Neural cell (in vitro differentiated cells): ENCODE data around the gene ADK. TPM values are rescaled to one million over a fixed set of nuclear protein-coding genes. Genes with fewer than 3 reads are reported as not detected.

Experiments used
- H2AFZ ChIP-seq: fragments of 200-600, 300-800 bp; sonication (generic), shearing (Covaris generic); 2 replicates; pipeline ENCODE4 v1.6.0; 2014; ENCODE audit warnings: low read depth, mild to moderate bottlenecking, antibody characterized with exemption, low read length, moderate library complexity
- H3F3A ChIP-seq: fragments of 200-600 bp; shearing (Covaris generic); 2 replicates; pipeline ENCODE4 v1.6.1; 2016; ENCODE audit warnings: mild to moderate bottlenecking, moderate library complexity, mixed read lengths, antibody characterized with exemption, low read length; ENCODE audit not compliant: insufficient read depth, poor library complexity, severe bottlenecking
- H3K27ac ChIP-seq: fragments of 200-600, 300-800 bp; sonication (generic), shearing (Covaris generic); 2 replicates; pipeline ENCODE4 v1.5.1; 2014; ENCODE audit warnings: mild to moderate bottlenecking, low read length, moderate library complexity
- H3K27me3 ChIP-seq: fragments of 300-800, 200-600 bp; sonication (generic), shearing (Covaris generic); 2 replicates; pipeline ENCODE4 v1.6.0; 2014; ENCODE audit warnings: mild to moderate bottlenecking, low read depth, low read length, moderate library complexity; ENCODE audit not compliant: insufficient read depth
- H3K36me3 ChIP-seq: fragments of 300-800, 200-600 bp; sonication (generic), shearing (Covaris generic); 2 replicates; pipeline ENCODE4 v1.5.1; 2014; ENCODE audit warnings: mild to moderate bottlenecking, antibody characterized with exemption, low read length, moderate library complexity; ENCODE audit not compliant: insufficient read depth
- H3K4me2 ChIP-seq: fragments of 300-800, 200-600 bp; sonication (generic), shearing (Covaris generic); 2 replicates; pipeline ENCODE4 v1.6.0; 2014; ENCODE audit warnings: mild to moderate bottlenecking, low read length
- H3K4me3 ChIP-seq: fragments of 300-800, 200-600 bp; sonication (generic), shearing (Covaris generic); 2 replicates; pipeline ENCODE4 v1.5.1; 2014; ENCODE audit warnings: mild to moderate bottlenecking, low read length, moderate library complexity
- H3K79me2 ChIP-seq: fragments of 200-600 bp; shearing (Covaris generic); replicated peaks from 2 replicates; pipeline ENCODE4 v1.6.0; 2014; ENCODE audit warnings: mild to moderate bottlenecking, low read length, moderate library complexity; ENCODE audit not compliant: insufficient read depth
- H3K9ac ChIP-seq: fragments of 300-800, 200-600 bp; sonication (generic), shearing (Covaris generic); 2 replicates; pipeline ENCODE4 v1.6.1; 2016; ENCODE audit warnings: mild to moderate bottlenecking, low read length, mixed read lengths
- H3K9me2 ChIP-seq: fragments of 200-600 bp; shearing (Covaris generic); 2 replicates; pipeline ENCODE4 v1.6.1; 2016; ENCODE audit warnings: mild to moderate bottlenecking, low read length, mixed read lengths; ENCODE audit not compliant: insufficient read depth
- H3K9me3 ChIP-seq: fragments of 200-600, 300-800 bp; sonication (generic), shearing (Covaris generic); 2 replicates; pipeline ENCODE4 v1.6.1; 2016; ENCODE audit warnings: mild to moderate bottlenecking, mixed run types, low read length, moderate library complexity, mixed read lengths
- H4K20me1 ChIP-seq: fragments of 200-600 bp; shearing (Covaris generic); 2 replicates; pipeline ENCODE4 v1.6.1; 2016; ENCODE audit warnings: mild to moderate bottlenecking, mixed run types; ENCODE audit not compliant: insufficient read depth
- EP300 ChIP-seq: fragments of 450-650 bp; conservative IDR thresholded peaks from 2 replicates; pipeline ENCODE4 v1.6.1; 2014; ENCODE audit warnings: antibody characterized with exemption, mild to moderate bottlenecking, moderate library complexity; ENCODE audit not compliant: poor library complexity, severe bottlenecking
- EZH2 ChIP-seq: fragments of 200-600, 300-800 bp; shearing (Covaris generic), sonication (generic); IDR thresholded peaks from 2 replicates; pipeline ENCODE4 v1.6.1; 2014; ENCODE audit warnings: antibody characterized with exemption, low read length, borderline replicate concordance, mild to moderate bottlenecking; ENCODE audit not compliant: insufficient read depth, poor library complexity, severe bottlenecking
- MXI1 ChIP-seq: fragments of 450-650 bp; conservative IDR thresholded peaks from 2 replicates; pipeline ENCODE4 v1.6.1; 2014; ENCODE audit warnings: antibody characterized with exemption, mild to moderate bottlenecking; ENCODE audit not compliant: poor library complexity, severe bottlenecking
- POLR2AphosphoS5 ChIP-seq: IDR thresholded peaks from 2 replicates; pipeline ENCODE4 v1.6.1; 2012
- RAD21 ChIP-seq: fragments of 450-650 bp; conservative IDR thresholded peaks from 2 replicates; pipeline ENCODE4 v1.6.1; 2014; ENCODE audit warnings: antibody characterized with exemption, mild to moderate bottlenecking, moderate library complexity
- SMC3 ChIP-seq: fragments of 450-650 bp; conservative IDR thresholded peaks from 2 replicates; pipeline ENCODE4 v1.6.1; 2014; ENCODE audit warnings: antibody characterized with exemption, mild to moderate bottlenecking, moderate library complexity; ENCODE audit not compliant: poor library complexity
- TAF1 ChIP-seq: IDR thresholded peaks from 2 replicates; pipeline ENCODE4 v1.6.1; 2012; ENCODE audit warnings: low read depth
- polyA plus RNA-seq: library from polyadenylated mRNA; depleted of rRNA; stranded (reverse); fragments of >200 nt; gene quantifications from 2 replicates; pipeline ENCODE4 v1.2.3, GENCODE V29; 2014
- TF ChIP-seq, protein P1 (sequence below): fragments of 450-650 bp; IDR thresholded peaks from 2 replicates; pipeline ENCODE4 v1.5.1; 2014; ENCODE audit warnings: antibody characterized with exemption, mild to moderate bottlenecking, moderate library complexity; ENCODE audit not compliant: poor library complexity, severe bottlenecking
- TF ChIP-seq, protein P2 (sequence below): IDR thresholded peaks from 2 replicates; pipeline ENCODE4 v1.6.1; 2012; ENCODE audit warnings: borderline replicate concordance

The ADK gene
- polyA plus RNA-seq, 1 donor from 2014 or later: 19.5 TPM

DNA sequence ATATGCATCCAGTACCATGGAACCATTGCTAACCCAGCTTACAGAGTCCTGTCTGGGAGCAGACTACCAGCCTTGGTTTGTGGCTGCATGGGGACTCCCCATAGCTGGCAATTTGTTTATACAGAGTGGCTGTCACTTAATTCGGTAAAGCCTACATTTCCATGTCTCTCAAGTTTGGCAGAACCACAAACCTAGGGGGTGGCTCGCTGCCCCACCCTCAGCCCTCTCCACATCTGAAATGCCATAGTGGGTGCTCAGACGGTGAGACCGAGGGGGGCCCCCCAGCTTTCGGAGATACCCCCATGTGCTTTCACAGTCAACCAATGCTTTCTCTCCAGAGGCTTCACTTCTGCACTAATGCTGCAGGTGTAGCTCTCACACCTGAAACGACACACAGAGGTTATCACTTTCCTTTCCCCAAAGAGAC is 599.8 kb downstream of the ADK start:
- Histone ChIP-seq H3K4me3 (no peak overlapping the region), H3F3A (no peaks in the 10 kb centered on the region)
- TF ChIP-seq EP300 (no peak), EZH2 (no peak), POLR2AphosphoS5 (no peak), MXI1 (no peak), SMC3 (no peak)
- TF ChIP-seq, protein P1, sequence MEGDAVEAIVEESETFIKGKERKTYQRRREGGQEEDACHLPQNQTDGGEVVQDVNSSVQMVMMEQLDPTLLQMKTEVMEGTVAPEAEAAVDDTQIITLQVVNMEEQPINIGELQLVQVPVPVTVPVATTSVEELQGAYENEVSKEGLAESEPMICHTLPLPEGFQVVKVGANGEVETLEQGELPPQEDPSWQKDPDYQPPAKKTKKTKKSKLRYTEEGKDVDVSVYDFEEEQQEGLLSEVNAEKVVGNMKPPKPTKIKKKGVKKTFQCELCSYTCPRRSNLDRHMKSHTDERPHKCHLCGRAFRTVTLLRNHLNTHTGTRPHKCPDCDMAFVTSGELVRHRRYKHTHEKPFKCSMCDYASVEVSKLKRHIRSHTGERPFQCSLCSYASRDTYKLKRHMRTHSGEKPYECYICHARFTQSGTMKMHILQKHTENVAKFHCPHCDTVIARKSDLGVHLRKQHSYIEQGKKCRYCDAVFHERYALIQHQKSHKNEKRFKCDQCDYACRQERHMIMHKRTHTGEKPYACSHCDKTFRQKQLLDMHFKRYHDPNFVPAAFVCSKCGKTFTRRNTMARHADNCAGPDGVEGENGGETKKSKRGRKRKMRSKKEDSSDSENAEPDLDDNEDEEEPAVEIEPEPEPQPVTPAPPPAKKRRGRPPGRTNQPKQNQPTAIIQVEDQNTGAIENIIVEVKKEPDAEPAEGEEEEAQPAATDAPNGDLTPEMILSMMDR: no peak

DNA sequence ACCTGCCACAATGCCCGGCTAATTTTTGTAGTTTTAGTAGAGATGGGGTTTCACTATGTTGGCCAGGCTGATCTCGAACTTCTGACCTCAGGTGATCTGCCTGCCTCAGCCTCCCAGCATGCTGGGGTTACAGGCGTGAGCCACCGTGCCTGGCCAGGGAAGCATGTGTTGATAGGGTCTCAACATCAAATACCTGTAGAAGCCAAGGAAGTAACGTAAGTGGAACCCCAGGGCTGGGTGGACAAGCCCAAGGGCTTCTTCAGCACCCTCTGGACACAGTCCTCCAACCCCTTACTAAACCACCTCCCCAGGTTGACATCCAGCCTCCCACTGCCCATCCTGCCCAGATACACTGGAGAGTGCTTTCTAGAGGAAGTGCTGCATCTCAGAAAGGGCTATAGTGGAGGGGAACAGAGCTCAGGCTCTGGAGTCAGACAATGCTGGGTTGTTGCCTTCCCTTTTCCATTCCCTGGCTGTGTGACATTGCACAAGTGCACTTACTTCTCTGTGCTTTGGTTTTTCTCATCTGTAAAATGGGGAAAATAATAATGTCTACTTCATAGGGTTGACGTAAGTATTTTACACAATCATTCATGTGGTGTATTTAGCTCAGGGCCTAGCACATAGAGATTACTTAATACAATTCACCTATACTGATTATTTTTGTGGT is 601.5 kb downstream of the ADK start:
- H3K27ac ChIP-seq: no peak overlapping the region

More for the DNA sequence above, 599.8 kb downstream of the ADK start:
- no peaks in the 10 kb centered on the region for H3K9me2 ChIP-seq
- no peak overlapping the region for H3K9ac ChIP-seq
- no peak overlapping the region for H3K27ac ChIP-seq
- no peaks in the 10 kb centered on the region for H3K79me2 ChIP-seq
- no peaks in the 10 kb centered on the region for H3K9me3 ChIP-seq
- H3K36me3 ChIP-seq: no peaks in the 10 kb centered on the region
- no peaks in the 10 kb centered on the region for H4K20me1 ChIP-seq
- no peak overlapping the region for H3K4me2 ChIP-seq
- H3K27me3 ChIP-seq: no peaks in the 10 kb centered on the region
- H2AFZ ChIP-seq: no peak overlapping the region

More for the DNA sequence above, 601.5 kb downstream of the ADK start:
- Histone ChIP-seq H3F3A (no peaks in the 10 kb centered on the region), H3K9me3 (no peaks in the 10 kb centered on the region), H3K27me3 (no peaks in the 10 kb centered on the region), H3K9ac (no peak overlapping the region), H4K20me1 (no peaks in the 10 kb centered on the region), H3K79me2 (no peaks in the 10 kb centered on the region), H3K9me2 (no peaks in the 10 kb centered on the region), H3K4me2 (no peak overlapping the region), H3K4me3 (no peak overlapping the region), H2AFZ (no peak overlapping the region), H3K36me3 (no peaks in the 10 kb centered on the region)
- TF ChIP-seq, protein P1: no peak
- TF ChIP-seq MXI1: no peak
- TF ChIP-seq RAD21: no peak
- TF ChIP-seq, protein P2, sequence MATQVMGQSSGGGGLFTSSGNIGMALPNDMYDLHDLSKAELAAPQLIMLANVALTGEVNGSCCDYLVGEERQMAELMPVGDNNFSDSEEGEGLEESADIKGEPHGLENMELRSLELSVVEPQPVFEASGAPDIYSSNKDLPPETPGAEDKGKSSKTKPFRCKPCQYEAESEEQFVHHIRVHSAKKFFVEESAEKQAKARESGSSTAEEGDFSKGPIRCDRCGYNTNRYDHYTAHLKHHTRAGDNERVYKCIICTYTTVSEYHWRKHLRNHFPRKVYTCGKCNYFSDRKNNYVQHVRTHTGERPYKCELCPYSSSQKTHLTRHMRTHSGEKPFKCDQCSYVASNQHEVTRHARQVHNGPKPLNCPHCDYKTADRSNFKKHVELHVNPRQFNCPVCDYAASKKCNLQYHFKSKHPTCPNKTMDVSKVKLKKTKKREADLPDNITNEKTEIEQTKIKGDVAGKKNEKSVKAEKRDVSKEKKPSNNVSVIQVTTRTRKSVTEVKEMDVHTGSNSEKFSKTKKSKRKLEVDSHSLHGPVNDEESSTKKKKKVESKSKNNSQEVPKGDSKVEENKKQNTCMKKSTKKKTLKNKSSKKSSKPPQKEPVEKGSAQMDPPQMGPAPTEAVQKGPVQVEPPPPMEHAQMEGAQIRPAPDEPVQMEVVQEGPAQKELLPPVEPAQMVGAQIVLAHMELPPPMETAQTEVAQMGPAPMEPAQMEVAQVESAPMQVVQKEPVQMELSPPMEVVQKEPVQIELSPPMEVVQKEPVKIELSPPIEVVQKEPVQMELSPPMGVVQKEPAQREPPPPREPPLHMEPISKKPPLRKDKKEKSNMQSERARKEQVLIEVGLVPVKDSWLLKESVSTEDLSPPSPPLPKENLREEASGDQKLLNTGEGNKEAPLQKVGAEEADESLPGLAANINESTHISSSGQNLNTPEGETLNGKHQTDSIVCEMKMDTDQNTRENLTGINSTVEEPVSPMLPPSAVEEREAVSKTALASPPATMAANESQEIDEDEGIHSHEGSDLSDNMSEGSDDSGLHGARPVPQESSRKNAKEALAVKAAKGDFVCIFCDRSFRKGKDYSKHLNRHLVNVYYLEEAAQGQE: no peak
- TF ChIP-seq POLR2AphosphoS5: no peak
- TF ChIP-seq EZH2: no peak
- no peak for TF ChIP-seq TAF1
- no peak for TF ChIP-seq EP300
- no peak for TF ChIP-seq SMC3
